Erythroblast (primary cell): Measurements from ENCODE around the gene CNP.

Experiments used
- GATA1 ChIP-seq: IDR thresholded peaks from 2 replicates; pipeline ENCODE4 v1.6.1; 2011; ENCODE audit warnings: low read depth, mild to moderate bottlenecking, control low read depth, low read length, moderate library complexity
- POLR2A ChIP-seq: IDR thresholded peaks from 2 replicates; pipeline ENCODE4 v1.6.1; 2011; ENCODE audit warnings: mild to moderate bottlenecking, low read length

- TF ChIP-seq POLR2A (no peak), GATA1 (no peak)
These were observed 49.8 kb downstream of the CNP start for GRCh38 chr17:42016411-42016831.
